Mesenchymal stem cell (in vitro differentiated cells and primary cell): ENCODE results near the gene ZNF416.

ENCODE experiments used
- DNase-seq: peaks from one replicate; pipeline ENCODE4 v3.0.0-alpha.2; 2013
- H2AFZ ChIP-seq: one replicate; pipeline ENCODE4 v1.6.1; 2013; ENCODE audit warnings: low read depth, mild to moderate bottlenecking, control low read depth, inconsistent platforms, low read length, moderate library complexity
- H2AK5ac ChIP-seq: 2 replicates; pipeline ENCODE4 v1.6.1; 2013; ENCODE audit warnings: low read length, moderate library complexity, mild to moderate bottlenecking, inconsistent platforms; ENCODE audit not compliant: severe bottlenecking
- H2BK120ac ChIP-seq: one replicate; pipeline ENCODE4 v1.6.1; 2013; ENCODE audit warnings: low read depth, mild to moderate bottlenecking, inconsistent platforms, low read length, moderate library complexity
- H2BK12ac ChIP-seq, 2 experiments: one replicate each; pipeline ENCODE4 v1.6.1; 2013; ENCODE audit warnings: inconsistent platforms in 2 of 2, low read length in 2 of 2, mild to moderate bottlenecking in 2 of 2, moderate library complexity in 2 of 2, control low read depth in 1 of 2
- H2BK15ac ChIP-seq: one replicate; pipeline ENCODE4 v1.6.1; 2013; ENCODE audit warnings: mild to moderate bottlenecking, low read depth, inconsistent platforms; ENCODE audit not compliant: poor library complexity, severe bottlenecking
- H2BK5ac ChIP-seq: 2 replicates; pipeline ENCODE4 v1.6.1; 2013; ENCODE audit warnings: low read depth, mild to moderate bottlenecking, low read length, control low read depth, inconsistent platforms; ENCODE audit not compliant: poor library complexity, severe bottlenecking
- H3K14ac ChIP-seq, 2 experiments: one replicate each; pipeline ENCODE4 v1.6.1; 2013; ENCODE audit warnings: inconsistent platforms in 2 of 2, low read length in 2 of 2, control low read depth in 1 of 2, mild to moderate bottlenecking in 1 of 2, moderate library complexity in 1 of 2
- H3K18ac ChIP-seq, 2 experiments: one replicate each; pipeline ENCODE4 v1.6.1; 2013; ENCODE audit warnings: inconsistent platforms in 2 of 2, low read length in 2 of 2, control low read depth in 1 of 2, low read depth in 1 of 2, mild to moderate bottlenecking in 1 of 2
- H3K23ac ChIP-seq, 2 experiments: one replicate each; pipeline ENCODE4 v1.6.1; 2013; ENCODE audit warnings: inconsistent platforms in 2 of 2, low read length in 2 of 2, mild to moderate bottlenecking in 2 of 2, moderate library complexity in 2 of 2, control low read depth in 1 of 2
- H3K27ac ChIP-seq: 2 replicates; pipeline ENCODE4 v1.5.1; 2013; ENCODE audit warnings: mild to moderate bottlenecking, moderate library complexity, low read length, control low read depth, inconsistent platforms; ENCODE audit not compliant: poor library complexity, severe bottlenecking
- H3K27me3 ChIP-seq, 2 experiments: 2 replicates each; pipeline versions ENCODE4 v1.6.1 to v1.7.0; 2013; ENCODE audit warnings: low read length in 2 of 2, mild to moderate bottlenecking in 2 of 2, moderate library complexity in 2 of 2, control low read depth in 1 of 2, inconsistent platforms in 1 of 2; ENCODE audit not compliant: control insufficient read depth in 1 of 2, insufficient read depth in 1 of 2
- H3K36me3 ChIP-seq, 2 experiments: 2 replicates each; pipeline versions ENCODE4 v1.6.1 to v1.7.0; 2013; ENCODE audit warnings: low read length in 2 of 2, control low read depth in 1 of 2, inconsistent platforms in 1 of 2, low read depth in 1 of 2, mild to moderate bottlenecking in 1 of 2; ENCODE audit not compliant: insufficient read depth in 2 of 2, control insufficient read depth in 1 of 2
- H3K4ac ChIP-seq, 2 experiments: one replicate each; pipeline ENCODE4 v1.6.1; 2013; ENCODE audit warnings: inconsistent platforms in 2 of 2, low read length in 2 of 2, mild to moderate bottlenecking in 2 of 2, moderate library complexity in 2 of 2, control low read depth in 1 of 2, low read depth in 1 of 2
- H3K4me1 ChIP-seq: 2 replicates; pipeline ENCODE4 v1.6.1; 2013; ENCODE audit warnings: low read depth, low read length, control low read depth; ENCODE audit not compliant: control insufficient read depth, insufficient read depth
- H3K4me2 ChIP-seq: 2 replicates; pipeline ENCODE4 v1.6.1; 2013; ENCODE audit warnings: low read length, mild to moderate bottlenecking, inconsistent platforms; ENCODE audit not compliant: poor library complexity, severe bottlenecking
- H3K4me3 ChIP-seq, 2 experiments: 2 replicates each; pipeline versions ENCODE4 v1.5.1 to v1.7.0; 2013; ENCODE audit warnings: low read length in 2 of 2, mild to moderate bottlenecking in 2 of 2, control low read depth in 1 of 2, low read depth in 1 of 2; ENCODE audit not compliant: insufficient read depth in 1 of 2
- H3K79me1 ChIP-seq: replicated peaks from 2 replicates; pipeline ENCODE4 v1.6.1; 2013; ENCODE audit warnings: mild to moderate bottlenecking, control low read depth, low read length, inconsistent platforms; ENCODE audit not compliant: poor library complexity, severe bottlenecking
- H3K9ac ChIP-seq: 2 replicates; pipeline ENCODE4 v1.7.0; 2013; ENCODE audit warnings: mild to moderate bottlenecking, low read length, moderate library complexity
- H3K9me3 ChIP-seq: 2 replicates; pipeline ENCODE4 v1.7.0; 2013; ENCODE audit warnings: mild to moderate bottlenecking, low read length; ENCODE audit not compliant: control insufficient read depth
- H4K8ac ChIP-seq: one replicate; pipeline ENCODE4 v1.6.1; 2013; ENCODE audit warnings: inconsistent platforms, mild to moderate bottlenecking, low read length, moderate library complexity
- H4K91ac ChIP-seq: one replicate; pipeline ENCODE4 v1.6.1; 2013; ENCODE audit warnings: mild to moderate bottlenecking, low read length, inconsistent platforms
- WGBS: methylation state at CpG from one replicate; pipeline ENCODE4 v1.1.7; 2013; ENCODE audit warnings: mixed read lengths; 5-methylcytosine and 5-hydroxymethylcytosine counted together

The ZNF416 gene

DNA sequence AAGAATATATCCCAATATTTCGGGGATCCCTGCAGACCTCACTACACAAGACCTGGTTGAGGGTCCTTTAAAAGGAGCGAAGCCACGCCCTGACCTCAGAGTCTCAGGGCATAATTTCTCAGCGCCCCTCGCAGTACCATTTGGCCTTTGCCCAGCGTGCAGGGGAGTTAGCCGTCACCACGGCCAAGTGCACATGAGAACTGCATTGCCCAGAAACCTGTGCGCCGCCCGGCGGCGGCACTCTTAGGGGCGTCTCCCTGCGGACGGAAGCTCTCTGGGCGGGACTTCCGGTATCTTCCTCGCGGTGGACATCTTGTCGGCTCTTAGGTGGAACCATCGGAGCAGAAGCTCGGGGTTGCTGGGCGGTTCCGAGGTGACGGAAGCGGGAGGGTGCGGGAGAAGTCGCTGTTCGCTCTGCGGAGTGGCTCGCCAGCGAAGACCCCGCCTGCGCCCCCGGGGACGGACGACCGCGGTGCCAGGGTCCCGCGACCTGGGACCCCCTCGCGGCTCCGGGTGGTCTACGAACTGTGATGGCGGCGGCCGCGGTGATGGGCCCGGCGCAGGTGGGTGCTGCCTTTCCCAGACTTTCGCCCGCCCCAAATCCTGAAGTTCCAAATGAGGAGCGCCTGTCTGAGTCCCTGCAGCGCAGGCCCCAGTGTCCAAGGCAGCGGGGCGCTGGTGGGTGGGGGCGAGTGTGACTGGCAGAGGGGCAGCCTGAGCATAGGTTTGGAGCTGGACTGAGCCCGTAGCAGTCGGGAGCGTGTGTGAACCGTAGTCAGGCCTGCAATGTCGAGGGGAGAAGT, 35.4 kb upstream of the ZNF416 start, which contains the start of gene ZNF134:
ZNF134 (plus strand) TSS at position 302 of the 803 bp plus-strand sequence. CDS start 5,227 bp downstream, outside the sequence.
- H3K18ac ChIP-seq = peak within 1 kb of the TSS; percentile 84 to 90
- H4K8ac ChIP-seq = peak within 1 kb of the TSS; percentile 80
- peak within 1 kb of the TSS; percentile 67 for H3K4me2 ChIP-seq
- no peak within 1 kb of the TSS for H3K27ac ChIP-seq
- 3% methylated on average over 49 of the region's 64 CpGs for whole genome bisulfite sequencing
- peak within 1 kb of the TSS; percentile 60 to 97 for H3K14ac ChIP-seq
- peak within 1 kb of the TSS; percentile 90 for H3K9ac ChIP-seq
- H3K23ac ChIP-seq = peak within 1 kb of the TSS in 1 of 2 experiments; percentile 9
- peak within 1 kb of the TSS; percentile 93 to 98 for H3K4me3 ChIP-seq
- H2AFZ ChIP-seq = peak within 1 kb of the TSS; percentile 60
- peak within 1 kb of the TSS; percentile 91 for H2BK120ac ChIP-seq
- H2AK5ac ChIP-seq = no peak within 1 kb of the TSS
- H2BK5ac ChIP-seq = peak within 1 kb of the TSS; percentile 59
- peaks cover 2% of the 10 kb centered on the region for H3K4me1 ChIP-seq
- H3K36me3 ChIP-seq = peaks cover 32 to 40% of the 10 kb centered on the region in 2 experiments
- peaks cover 43% of the 10 kb centered on the region for H3K9me3 ChIP-seq
- no peaks in the 10 kb centered on the region for H3K27me3 ChIP-seq
- peak within 1 kb of the TSS; percentile 62 to 93 for H3K4ac ChIP-seq
- DNase-seq = peak; percentile 92
- peak within 1 kb of the TSS; percentile 84 for H4K91ac ChIP-seq
- H2BK15ac ChIP-seq = no peak within 1 kb of the TSS
- peaks cover 13% of the 10 kb centered on the region for H3K79me1 ChIP-seq
- H2BK12ac ChIP-seq = peak within 1 kb of the TSS in 1 of 2 experiments; percentile 14

DNA sequence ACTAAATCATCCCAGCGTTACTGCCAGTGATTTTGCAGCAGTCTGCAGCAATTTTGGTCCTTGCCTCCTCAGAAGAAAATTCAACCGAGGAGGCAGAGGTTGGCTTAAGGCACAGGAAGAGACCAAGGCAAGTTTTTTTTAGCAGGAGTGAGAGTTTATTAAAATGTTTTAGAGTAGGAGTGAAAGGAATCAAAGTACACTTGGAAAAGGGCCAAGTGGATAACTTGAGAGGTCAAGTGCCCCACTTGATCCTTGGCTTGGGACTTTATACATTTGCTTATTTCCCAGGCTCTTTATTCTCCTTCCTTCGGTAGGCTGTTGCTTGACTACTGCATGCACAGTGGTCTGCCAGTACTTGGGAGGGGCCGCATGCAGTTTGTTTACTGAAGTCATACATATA, 32.4 kb upstream of the ZNF416 start:
- no peak for DNase-seq
- Histone ChIP-seq H2BK15ac (no peak overlapping the region), H4K8ac (no peak overlapping the region), H3K27ac (no peak overlapping the region), H3K9ac (no peak overlapping the region), H3K23ac (no peak overlapping the region), H3K27me3 (no peaks in the 10 kb centered on the region), H3K36me3 (peaks cover 12 to 29% of the 10 kb centered on the region in 2 experiments), H3K4ac (no peak overlapping the region), H3K79me1 (peaks cover 2% of the 10 kb centered on the region), H3K4me1 (peaks cover 2% of the 10 kb centered on the region), H3K14ac (no peak overlapping the region), H2BK5ac (no peak overlapping the region), H3K4me3 (no peak overlapping the region), H3K18ac (no peak overlapping the region), H2AFZ (no peak overlapping the region), H2AK5ac (no peak overlapping the region), H3K4me2 (no peak overlapping the region), H2BK12ac (no peak overlapping the region), H3K9me3 (peaks cover 30% of the 10 kb centered on the region), H4K91ac (no peak overlapping the region), H2BK120ac (no peak overlapping the region)
- WGBS = 75% methylated on average over 4 of the region's 4 CpGs

DNA sequence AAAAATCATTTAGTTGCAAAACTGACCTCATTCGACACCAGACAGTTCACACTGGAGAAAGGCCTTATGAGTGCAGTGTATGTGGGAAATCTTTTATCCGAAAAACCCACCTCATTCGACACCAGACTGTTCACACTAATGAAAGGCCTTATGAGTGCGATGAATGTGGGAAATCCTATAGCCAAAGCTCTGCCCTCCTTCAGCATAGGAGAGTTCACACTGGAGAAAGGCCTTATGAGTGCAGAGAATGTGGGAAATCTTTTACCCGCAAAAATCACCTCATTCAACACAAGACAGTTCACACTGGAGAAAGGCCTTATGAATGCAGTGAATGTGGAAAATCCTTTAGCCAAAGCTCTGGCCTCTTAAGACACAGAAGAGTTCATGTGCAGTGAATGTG, 28.2 kb upstream of the ZNF416 start:
- Histone ChIP-seq H4K8ac (no peak overlapping the region), H3K27ac (no peak overlapping the region), H3K79me1 (peaks cover 9% of the 10 kb centered on the region), H2BK15ac (no peak overlapping the region), H2AK5ac (no peak overlapping the region), H2BK120ac (no peak overlapping the region), H3K9ac (no peak overlapping the region), H3K4me3 (no peak overlapping the region), H3K14ac (no peak overlapping the region), H3K4ac (no peak overlapping the region), H3K36me3 (peaks cover 14 to 41% of the 10 kb centered on the region in 2 experiments), H2BK5ac (no peak overlapping the region), H3K23ac (no peak overlapping the region), H3K18ac (no peak overlapping the region), H4K91ac (no peak overlapping the region), H3K4me2 (no peak overlapping the region), H3K4me1 (no peaks in the 10 kb centered on the region), H2AFZ (no peak overlapping the region), H3K9me3 (peaks cover 26% of the 10 kb centered on the region), H3K27me3 (no peaks in the 10 kb centered on the region), H2BK12ac (no peak overlapping the region)
- no peak for DNase-seq
- WGBS = 88% methylated on average over 1 of the region's 5 CpGs

DNA sequence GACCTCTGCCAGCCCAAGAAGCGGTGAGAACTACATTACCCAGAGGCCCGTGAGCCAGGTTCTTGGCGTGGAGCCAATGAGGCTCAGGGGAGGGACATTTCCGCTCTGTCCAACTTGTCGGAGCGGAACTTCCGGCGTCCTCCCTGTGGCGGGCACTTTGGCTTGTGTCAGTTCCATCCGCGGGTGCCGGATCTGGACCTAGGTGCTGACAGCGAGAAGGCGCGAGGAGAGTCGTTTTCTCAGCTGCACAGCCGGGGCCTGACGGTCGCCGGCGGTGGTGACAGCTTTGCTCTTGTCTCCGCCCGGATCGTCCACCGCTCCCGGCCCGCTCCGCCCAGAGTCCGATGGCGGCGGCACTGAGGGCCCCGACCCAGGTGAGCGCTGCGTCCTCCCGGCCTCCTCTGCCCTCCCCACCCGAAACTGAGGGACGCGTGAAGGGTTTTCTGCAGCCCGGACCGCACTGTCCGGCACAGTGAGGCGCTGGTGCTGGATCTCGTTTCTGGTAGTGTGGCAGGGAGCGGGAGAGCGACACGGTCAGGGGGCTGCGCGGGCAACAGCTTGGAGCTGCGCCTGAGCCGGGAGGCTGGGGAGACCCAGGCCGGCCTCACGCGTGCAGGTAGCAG, 21.2 kb upstream of the ZNF416 start, which contains the start of gene ZNF530:
ZNF530 (plus strand) TSS at position 125 of the 623 bp plus-strand sequence. CDS start 4,461 bp downstream, outside the sequence.
- Histone ChIP-seq H3K23ac (no peak within 1 kb of the TSS), H2AK5ac (no peak within 1 kb of the TSS), H3K36me3 (peaks cover 0 to 9% of the 10 kb centered on the region in 2 experiments), H4K91ac (no peak within 1 kb of the TSS), H4K8ac (peak within 1 kb of the TSS; percentile 21), H3K27me3 (no peaks in the 10 kb centered on the region), H3K9ac (peak within 1 kb of the TSS; percentile 82), H3K79me1 (peaks cover 20% of the 10 kb centered on the region), H3K14ac (peak within 1 kb of the TSS in 1 of 2 experiments; percentile 39), H2BK12ac (no peak within 1 kb of the TSS), H2AFZ (peak within 1 kb of the TSS; percentile 95), H2BK5ac (no peak within 1 kb of the TSS), H3K4me2 (peak within 1 kb of the TSS; percentile 83), H2BK15ac (no peak within 1 kb of the TSS), H3K4me1 (peaks cover 6% of the 10 kb centered on the region), H3K9me3 (peaks cover 7% of the 10 kb centered on the region), H3K4me3 (peak within 1 kb of the TSS; percentile 81 to 87), H3K4ac (no peak within 1 kb of the TSS), H3K18ac (no peak within 1 kb of the TSS), H3K27ac (no peak within 1 kb of the TSS), H2BK120ac (no peak within 1 kb of the TSS)
- under 1% methylated on average over 51 of the region's 53 CpGs for WGBS
- peak; percentile 93 for DNase-seq
